SU-DHL-6 (cell line): ENCODE results near the gene RNF144A.

Source experiments
- CTCF ChIP-seq: fragments of 200-600 bp; sonication (generic); IDR thresholded peaks from one replicate; pipeline ENCODE4 v1.5.1; 2017; ENCODE audit warnings: antibody characterized with exemption, mild to moderate bottlenecking, low read length, moderate library complexity; ENCODE audit not compliant: insufficient read depth, poor library complexity, severe bottlenecking
- EZH2phosphoT487 ChIP-seq: fragments of 200-600 bp; sonication (generic), shearing (Covaris generic); conservative IDR thresholded peaks from 2 replicates; pipeline ENCODE4 v1.6.1; 2018; ENCODE audit warnings: mild to moderate bottlenecking, antibody characterized with exemption, low read length, moderate library complexity, mixed read lengths

DNA sequence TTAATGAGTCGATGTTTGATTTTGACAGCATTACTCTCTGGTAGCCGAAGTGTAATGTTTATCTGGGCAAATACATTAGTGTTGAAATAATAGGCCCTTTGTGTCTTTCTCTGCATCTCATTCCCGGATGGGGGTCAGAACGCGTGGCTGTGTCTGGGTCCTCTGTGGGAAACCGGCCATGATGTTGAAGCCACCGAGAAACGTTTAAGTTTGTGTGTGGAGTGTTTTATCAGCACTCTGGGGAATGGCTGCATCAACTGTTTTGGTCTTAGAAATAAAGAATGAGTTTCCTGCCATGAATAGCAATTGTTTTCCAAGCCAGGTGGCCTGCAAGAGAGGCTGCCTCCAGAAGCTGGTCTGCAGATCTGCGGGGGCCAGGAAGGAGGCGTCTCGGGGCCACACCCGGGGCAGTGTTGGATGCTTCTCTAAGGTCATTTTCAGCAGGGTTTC, 69.7 kb downstream of the RNF144A start:
- TF ChIP-seq CTCF = no peak
- TF ChIP-seq EZH2phosphoT487 = no peak
